HG02943 (cell line): ENCODE results near the gene KTN1.

Source experiments
- ATAC-seq: cut with Tn5 transposase; IDR thresholded peaks from one replicate; pipeline ENCODE4 v1.9.1; 2021; ENCODE audit warnings: mild to moderate bottlenecking, low read depth, moderate library complexity; ENCODE audit not compliant: unreplicated experiment

Gene KTN1

GRCh38 chr14:55706893-55707292, 126.9 kb downstream of the KTN1 start:
- ATAC-seq, result no peak

GRCh38 chr14:55707365-55707804, 127.4 kb downstream of the KTN1 start:
- no peak for ATAC-seq

- no peak for ATAC-seq
Measured at GRCh38 chr14:55710506-55711041, 130.6 kb downstream of the KTN1 start.

GRCh38 chr14:55711175-55711811, 131.3 kb downstream of the KTN1 start:
- ATAC-seq, result no peak

GRCh38 chr14:55712491-55712890, 132.5 kb downstream of the KTN1 start:
- no peak for ATAC-seq

GRCh38 chr14:55713486-55713885, 133.5 kb downstream of the KTN1 start:
- no peak for ATAC-seq

- ATAC-seq, result no peak
Measured at GRCh38 chr14:55715889-55716288, 135.9 kb downstream of the KTN1 start.

- no peak for ATAC-seq
Measured at GRCh38 chr14:55717621-55718020, 137.6 kb downstream of the KTN1 start.

DNA sequence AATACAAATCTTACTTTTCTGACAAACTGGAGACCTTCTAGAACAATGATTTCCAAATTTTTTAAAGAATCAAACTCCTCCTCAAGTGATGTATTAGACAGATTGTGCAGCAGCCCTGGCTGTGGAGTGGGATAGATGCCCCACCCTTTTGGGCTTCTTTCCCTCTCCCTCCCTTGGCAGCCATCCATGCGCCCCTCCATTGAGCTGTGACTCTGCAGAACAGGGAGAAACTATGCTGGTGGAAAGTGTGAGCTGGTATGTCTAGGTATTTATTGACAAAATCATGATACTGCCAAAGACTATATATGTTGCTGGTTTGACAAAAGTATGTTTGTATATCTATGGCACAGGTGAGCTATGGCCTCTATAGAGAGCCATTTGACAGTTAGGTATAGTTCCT, 138.5 kb downstream of the KTN1 start:
- no peak for ATAC-seq

GRCh38 chr14:55720796-55721195, 140.8 kb downstream of the KTN1 start:
- ATAC-seq, result no peak

DNA sequence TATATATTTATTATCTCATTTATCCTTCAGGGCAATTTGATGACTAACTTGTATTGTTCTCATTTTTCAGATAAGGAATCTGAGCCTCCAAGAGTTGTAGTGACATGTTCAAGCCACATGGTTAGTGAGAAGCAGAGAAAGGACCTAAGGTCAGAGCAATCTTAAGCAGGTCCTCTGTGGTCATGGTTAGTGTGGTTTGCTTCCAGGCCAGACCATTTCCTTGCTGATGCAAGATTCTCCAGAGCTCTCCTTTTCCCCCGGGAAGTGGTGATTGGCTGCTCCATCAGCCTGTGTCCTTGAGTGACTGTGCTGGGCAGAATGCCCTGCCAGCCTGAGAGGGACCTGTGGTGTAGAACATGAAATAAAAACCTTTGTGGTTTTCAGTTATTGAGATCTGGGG, 141.3 kb downstream of the KTN1 start:
- ATAC-seq, result no peak

GRCh38 chr14:55722054-55722453, 142.0 kb downstream of the KTN1 start:
- ATAC-seq, result no peak

DNA sequence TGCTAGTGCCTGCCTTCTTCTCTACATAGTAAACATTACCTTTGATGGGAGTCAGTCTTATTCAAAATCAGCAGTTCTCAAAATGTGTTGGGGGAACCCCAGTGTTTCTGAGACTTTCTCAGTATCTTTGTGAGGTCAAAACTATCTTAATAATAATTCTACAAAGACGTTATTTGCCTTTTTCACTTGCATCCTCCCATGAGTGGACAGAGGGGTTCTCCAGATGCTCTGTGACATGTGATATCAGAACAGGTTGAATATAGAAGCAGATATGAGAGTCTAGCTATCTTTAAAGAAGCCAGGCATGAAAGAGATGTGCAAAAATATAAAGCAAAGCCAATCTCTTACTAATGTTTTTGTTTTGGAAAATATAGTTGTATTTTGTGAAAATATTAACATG, 144.7 kb downstream of the KTN1 start:
- no peak for ATAC-seq

DNA sequence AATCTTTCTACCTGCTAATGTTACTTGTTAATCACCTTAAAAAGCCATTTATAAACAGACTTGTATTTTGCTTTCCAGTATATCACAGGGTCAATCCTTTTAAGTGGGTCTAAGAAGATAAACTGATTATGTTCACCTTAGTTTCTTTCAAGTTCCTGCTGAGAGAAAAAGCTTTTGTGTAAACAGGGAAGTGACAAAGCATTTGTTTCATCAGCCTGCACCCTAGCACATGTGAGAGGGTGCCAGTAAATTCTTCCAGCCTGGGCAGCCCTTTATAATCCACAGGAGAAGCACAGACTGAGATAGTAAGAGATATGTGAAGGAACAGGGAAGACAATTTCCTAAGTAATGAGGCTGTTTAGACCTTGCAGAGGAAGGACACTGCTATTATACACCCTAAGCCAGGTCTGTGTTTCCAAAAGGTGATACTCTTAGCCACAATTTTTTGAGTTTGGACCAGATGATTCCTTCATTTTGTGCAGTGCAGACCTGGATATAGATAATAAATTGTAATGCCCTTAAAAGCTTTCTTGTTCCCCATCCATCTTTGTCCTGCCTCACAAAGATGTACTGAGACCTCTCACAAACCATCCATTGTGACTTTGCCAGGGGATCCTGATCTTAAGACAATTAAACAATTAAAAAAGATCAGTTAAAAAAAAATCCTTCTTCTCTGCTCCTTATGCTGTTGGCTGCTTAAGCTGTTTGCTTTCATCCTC, 150.7 kb downstream of the KTN1 start:
- ATAC-seq, result no peak

DNA sequence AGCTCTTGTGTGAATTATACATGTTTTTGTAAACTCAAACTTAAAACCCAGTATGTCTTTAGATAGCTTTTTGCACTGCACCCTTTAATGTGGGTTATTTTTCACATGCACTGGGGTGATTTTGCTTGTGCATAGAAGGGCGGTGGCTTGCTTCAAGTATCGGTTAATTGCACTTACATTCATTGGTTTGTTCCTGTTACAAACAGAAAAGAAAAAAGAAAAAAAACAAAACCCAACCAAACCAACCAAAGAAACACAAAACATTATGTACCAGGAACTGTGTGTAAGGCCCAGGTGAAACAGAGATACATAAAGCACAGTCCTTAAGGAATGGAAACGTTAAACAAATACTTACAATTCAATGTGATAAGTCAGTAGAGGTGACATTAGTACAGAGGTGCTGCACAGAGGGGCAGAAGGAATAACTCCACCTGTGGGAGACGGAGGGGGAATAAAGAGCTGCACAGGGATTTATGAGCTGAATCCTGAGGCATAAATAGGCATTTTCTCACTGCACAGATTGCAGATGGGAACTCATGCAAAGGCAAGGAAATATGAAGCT, 151.4 kb downstream of the KTN1 start:
- no peak for ATAC-seq

DNA sequence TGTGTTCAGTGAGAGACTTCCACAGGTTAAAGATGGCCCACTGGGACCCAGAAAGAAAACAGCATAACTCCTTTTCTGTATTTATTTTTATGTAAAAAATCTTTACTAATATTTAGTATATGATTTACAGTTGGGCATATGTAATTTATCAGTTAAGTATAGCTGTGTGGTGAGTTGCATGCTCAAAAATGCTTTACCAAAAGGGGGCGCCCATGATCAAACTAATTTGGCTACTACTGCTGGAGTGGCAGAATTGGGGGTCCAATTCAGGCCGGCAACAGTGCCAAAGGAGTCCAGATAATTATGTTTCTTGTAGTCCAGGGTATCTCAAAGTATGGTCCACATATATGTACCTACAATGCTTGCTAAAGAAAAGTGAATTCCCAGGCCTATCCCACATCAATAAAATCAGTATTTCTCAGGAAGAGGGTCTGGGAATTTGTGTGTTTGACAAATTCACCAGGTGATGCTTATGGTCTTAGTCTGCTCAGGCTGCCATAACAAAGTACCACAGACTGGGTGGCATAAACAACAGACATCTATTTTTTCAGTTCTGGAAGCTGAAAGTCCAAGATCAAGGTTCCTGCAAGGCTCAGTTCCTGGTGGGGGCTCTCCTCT, 152.0 kb downstream of the KTN1 start:
- no peak for ATAC-seq

DNA sequence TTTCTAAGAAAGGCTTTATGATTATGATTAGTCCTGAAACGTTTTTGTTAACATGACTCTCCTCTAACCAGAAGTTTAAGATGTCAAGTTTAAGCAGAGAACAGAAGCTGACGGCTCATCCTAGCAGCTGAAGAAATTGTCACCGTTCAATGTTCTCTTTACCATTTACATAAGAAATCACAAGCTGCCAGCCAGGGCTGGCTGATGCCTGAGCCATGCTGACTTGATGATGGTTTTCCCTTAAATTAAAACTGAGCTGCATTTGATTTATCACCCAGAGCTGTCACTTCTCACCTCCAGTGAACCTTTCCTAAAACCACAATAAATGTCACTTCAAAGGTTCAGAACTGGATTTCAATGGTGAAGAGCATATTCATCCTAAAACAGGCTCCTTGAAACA, 153.6 kb downstream of the KTN1 start:
- ATAC-seq, result no peak
